Vagina (tissue), 2 donors: ENCODE measurements around the gene ESPN.

Source experiments
- POLR2A ChIP-seq, 2 donors: fragments of 450-650 bp; IDR thresholded peaks; one replicate each; pipeline ENCODE4 v1.6.1; 2017; ENCODE audit warnings: antibody characterized with exemption in 2 of 2, mild to moderate bottlenecking in 2 of 2, moderate library complexity in 2 of 2
- TF ChIP-seq, protein P1 (sequence below), 3 experiments: fragments of 450-650 bp in 2 of 3; fragments of 200-600 bp in 1 of 3; sonication (generic) in 1 of 3; IDR thresholded peaks; one replicate each; pipeline ENCODE4 v1.5.1; 2017 to 2019; ENCODE audit warnings: antibody characterized with exemption in 3 of 3, mild to moderate bottlenecking in 2 of 3, moderate library complexity in 2 of 3

DNA sequence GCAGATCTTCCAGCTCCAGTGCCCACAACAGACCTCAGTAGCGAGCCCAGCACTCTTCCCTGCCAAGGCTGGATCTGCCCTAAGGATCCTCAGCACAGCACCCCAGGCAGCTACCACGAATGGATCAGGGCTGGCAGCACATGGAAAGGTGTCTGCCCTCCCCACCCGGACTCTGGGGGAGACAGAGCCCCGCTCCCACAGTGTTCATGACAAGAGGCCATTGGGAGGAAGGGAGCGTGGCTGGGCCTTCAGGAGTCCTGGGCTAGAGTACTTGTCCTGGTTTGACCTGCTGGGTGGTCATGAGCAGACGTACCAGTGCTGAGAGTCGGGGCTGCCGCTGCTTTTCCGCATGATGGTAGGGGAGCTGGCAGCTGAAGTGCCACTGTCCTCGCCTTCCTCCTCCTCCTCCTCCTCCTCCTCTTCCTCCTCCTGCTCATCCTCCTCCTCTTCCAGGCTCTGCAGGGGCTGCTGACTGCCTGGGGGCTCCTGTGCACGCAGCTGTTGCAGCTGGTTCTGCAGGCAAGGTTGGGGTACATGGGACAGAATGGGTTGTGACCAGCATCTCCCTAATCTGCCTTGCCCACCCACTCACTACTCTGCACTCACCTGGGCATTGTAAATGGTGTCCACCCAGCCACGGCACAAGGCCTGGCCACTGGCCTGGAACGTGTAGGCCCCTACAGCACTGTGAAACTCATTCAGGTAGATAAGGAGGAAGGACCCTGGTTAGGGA lies 44.3 kb downstream of the ESPN start:
- TF ChIP-seq, protein P1, sequence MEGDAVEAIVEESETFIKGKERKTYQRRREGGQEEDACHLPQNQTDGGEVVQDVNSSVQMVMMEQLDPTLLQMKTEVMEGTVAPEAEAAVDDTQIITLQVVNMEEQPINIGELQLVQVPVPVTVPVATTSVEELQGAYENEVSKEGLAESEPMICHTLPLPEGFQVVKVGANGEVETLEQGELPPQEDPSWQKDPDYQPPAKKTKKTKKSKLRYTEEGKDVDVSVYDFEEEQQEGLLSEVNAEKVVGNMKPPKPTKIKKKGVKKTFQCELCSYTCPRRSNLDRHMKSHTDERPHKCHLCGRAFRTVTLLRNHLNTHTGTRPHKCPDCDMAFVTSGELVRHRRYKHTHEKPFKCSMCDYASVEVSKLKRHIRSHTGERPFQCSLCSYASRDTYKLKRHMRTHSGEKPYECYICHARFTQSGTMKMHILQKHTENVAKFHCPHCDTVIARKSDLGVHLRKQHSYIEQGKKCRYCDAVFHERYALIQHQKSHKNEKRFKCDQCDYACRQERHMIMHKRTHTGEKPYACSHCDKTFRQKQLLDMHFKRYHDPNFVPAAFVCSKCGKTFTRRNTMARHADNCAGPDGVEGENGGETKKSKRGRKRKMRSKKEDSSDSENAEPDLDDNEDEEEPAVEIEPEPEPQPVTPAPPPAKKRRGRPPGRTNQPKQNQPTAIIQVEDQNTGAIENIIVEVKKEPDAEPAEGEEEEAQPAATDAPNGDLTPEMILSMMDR (IDR thresholded peaks at IDR 0.05): no peak
- TF ChIP-seq POLR2A (IDR thresholded peaks at IDR 0.05): no peak
